Ecto neural progenitor cell (in vitro differentiated cells): ENCODE results near the gene SPPL2C.
"Not testable (repeated sequence)": the region's sequence is repeated elsewhere in the genome, so short reads cannot be mapped to it uniquely, and the experiment has no call there.

Experiments used
- DNase-seq: peaks from one replicate; pipeline ENCODE4 v3.0.0-alpha.2; 2018; ENCODE audit warnings: low spot score

The SPPL2C gene

DNA sequence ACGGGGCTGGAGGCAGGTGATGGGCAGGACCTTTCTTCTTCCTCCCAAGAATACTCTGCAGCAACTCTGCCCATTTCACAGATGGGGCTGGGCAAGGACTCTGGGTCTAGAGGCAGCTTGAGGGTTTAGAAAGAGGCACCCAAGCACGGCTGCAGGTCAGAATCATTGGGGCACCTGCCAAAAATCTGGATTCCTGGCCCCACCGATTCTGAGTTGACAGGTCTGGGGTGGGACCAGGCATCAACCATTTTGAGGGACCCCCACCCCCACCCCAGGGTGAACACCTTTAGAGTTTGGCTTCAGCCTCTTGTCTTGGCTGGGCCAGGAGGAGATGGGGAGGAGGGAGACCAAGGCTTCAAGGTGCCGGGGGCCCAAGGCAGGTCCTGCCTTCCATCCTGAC is 5.3 kb downstream of the SPPL2C start:
- no peak for DNase-seq

DNA sequence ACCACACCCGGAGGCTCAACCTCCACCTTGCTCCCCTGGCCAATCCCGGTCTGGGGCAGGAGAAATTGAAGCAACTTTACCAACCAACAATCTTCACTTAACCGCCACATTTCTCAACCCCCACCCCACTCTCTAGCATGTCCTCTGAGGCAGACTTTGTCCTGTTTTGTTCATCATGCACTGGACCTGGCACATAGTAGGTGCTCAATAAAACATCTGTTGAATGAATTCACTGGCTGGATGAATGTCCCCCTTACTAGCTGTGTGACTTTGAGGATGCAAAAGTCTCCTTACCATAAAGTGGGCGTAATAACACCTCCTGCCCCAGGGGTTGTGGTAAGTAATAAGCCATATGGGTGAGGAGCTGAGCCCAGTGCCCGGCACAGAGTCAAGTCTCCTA is 5.8 kb downstream of the SPPL2C start:
- no peak for DNase-seq

DNA sequence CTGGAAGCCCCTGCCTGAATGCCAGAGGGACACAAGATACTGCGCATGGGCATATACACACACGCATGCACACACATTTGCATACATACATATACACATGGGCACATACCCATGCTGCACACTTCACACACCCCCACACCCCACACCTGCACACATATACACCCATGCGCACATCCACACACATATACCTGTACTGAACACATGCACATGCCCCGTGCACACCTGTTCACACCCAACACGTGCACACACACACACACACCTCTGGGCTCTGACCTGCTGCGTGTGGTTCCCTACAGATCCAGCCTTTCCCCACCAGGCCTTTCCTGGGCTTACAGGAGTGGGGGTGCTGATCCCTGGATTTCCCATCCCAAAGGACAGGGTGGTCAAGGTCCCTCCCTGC is 6.3 kb downstream of the SPPL2C start:
- no peak for DNase-seq

DNA sequence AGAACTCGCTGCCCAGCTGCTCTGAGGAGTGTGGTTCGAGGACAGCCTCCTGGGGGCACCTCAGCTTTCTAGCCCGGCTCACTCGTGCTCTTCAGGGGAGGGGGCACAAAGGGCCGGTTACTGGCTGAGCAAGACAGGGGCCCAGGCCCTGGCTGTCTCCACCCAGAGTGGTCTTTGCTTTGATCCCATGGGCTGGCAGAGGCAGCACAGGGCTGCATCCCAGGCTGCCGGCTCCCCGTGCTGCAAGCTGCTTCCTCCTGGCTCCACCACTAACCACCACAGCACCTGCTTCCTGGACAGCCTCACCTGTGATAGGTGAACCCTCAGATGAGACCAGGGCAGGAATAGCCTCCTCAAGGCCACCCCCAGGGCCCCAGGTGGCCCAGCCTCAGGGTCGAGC is 6.8 kb downstream of the SPPL2C start:
- DNase-seq: no peak

DNA sequence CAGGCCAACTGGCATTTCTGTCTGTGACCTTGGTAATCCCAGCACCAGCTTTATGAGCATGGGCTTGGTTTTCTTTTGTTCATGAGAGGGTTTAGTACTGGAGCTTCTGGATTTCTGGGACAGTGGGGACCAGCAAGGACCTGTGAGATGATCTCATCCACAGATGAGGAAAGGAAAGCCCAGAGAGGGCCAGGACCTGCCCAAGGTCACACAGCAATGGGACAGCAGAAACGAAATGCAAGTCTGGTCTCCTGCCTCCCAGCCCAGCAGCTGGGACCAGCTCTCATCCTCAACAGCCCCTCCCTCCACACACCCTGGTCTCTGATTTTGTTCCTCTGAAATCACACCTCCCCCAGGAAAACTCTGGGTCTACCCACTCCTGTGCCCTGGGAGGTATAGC is 7.2 kb downstream of the SPPL2C start:
- DNase-seq: no peak

DNA sequence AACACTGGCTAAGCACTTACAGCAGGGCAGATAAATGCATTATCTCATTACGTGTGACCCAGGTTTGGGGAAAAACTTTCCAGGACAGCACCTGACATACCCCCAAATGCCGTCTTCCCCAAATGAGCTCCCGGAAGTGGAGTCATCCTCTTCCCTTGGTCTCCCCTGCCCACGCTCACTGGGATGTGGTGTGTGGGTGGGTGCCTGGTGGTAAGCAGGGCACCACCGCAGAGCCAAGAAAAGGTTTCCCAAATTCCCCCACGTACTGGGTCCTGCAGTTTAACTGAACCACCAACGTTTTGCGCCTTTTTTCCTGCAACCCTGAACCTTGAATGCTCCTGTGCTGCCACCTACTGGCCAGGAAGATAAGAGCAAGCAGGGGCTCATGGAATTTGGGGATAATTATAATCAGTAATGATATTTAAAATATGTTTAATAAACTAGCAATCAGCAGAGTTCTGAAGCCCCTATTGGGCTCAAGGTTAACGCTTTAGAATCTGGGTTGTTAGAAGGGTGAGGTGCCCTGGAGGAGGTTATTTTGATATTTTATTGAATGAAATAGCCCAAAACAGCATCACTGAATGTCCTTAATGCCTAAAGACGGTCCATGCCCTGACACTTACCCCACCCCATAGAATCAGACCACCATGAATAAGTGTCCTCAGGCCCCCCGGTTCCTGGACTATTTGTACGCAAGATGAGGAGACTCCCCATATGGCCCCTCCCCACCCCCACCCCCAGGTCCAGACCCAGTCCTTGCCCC is 8.0 kb downstream of the SPPL2C start:
- peak; percentile 83 for DNase-seq

DNA sequence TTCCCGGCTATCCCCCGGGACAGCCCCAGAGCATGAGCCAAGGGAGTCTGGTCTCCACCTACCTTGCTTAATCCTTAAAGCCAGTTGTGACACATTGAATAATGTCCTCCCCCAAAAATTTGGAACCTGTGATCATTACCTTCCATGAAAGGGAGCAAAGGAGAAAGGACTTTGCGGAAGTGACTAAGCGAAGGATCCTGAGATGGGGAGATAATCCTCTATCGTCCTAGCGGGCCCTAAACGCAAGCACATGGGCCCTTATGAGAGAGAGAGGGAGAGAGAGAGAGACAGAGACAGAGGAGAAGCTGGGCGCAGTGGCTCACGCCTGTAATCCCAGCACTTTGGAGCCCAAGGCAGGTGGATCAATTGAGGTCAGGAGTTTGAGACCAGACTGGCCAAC is 9.5 kb downstream of the SPPL2C start:
- DNase-seq: no peak

DNA sequence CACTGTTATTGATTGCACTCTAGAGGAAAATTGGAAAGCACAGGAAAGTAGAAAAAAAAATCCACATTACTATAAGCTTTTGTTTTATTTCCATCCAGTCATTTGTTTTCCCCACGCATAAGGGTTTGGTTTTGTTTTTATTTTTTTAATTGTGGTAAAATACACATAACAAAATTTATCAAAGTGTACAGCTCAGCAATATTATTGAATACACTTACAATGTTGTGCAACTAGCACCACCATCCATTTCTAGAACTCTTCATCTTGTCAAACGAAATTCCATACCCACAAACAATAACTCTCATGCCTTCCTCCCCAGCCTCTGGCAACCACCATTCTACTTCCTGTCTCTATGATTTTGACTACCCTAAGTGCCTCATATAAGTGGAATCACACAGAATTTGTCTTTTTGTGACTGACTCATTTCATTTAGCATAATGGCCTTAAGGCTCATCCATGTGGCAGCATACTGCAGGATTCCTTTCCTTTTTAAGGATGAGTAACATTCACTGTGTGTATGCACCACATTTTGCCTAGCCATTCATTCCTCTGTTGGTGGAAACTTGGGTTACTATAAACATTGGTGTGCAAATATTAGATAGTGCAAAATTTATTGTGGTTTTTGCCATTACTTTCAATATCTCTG is 11.1 kb downstream of the SPPL2C start:
- DNase-seq: no peak

DNA sequence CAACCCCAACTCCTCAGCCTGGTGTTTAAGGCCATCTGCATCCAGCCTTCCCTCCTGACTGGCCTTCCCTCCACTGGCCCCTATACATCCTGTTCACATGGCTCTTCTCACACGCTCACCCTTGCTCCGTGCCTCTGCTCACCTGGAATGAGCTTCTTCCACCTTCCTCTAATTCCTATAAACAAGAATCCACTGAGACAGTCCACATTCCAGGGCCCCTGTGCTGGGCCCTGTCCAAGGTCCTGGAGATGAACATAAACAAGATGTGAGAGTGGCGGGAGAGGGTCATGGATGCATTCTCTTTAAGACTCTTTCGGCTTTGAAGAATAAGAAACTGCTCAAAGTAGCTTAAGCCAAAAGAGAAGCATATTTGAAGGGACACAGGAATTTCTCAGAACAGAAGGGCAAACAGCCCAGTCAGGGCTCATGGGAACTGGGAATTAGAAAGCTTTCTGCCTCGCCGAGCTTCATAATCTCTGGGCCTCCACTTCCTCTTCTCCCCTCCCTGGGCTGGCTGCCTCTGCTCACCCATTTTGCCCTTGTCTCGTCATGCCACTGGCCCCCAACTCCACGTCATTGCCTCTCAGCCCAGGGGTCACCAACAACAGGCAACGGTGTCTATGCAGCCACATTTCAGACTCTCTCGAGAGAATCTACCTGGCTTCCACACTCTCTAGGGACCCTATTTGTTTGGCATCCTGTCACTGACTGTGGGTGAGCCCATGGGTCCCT is 13.5 kb downstream of the SPPL2C start:
- DNase-seq: peak; percentile 79

DNA sequence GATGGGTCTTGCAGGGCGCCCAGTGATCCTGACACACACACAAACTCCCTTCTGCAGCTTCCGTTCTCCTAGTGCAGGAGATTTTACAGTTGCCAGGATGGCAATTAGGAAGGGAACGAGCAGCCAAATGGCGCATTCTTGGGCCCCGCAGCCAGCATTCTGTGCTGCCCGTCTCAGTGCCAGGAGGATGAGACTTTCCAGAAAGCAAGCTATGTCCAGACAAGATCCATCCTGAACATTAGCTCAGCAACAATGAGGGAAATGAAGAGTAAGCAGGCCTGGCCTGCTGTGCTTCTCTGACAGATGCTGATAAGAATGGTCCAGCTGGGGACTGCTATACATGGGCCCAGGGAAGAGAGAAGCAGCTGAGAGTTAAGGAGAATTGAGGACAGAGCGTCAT is 16.5 kb downstream of the SPPL2C start:
- DNase-seq: no peak

DNA sequence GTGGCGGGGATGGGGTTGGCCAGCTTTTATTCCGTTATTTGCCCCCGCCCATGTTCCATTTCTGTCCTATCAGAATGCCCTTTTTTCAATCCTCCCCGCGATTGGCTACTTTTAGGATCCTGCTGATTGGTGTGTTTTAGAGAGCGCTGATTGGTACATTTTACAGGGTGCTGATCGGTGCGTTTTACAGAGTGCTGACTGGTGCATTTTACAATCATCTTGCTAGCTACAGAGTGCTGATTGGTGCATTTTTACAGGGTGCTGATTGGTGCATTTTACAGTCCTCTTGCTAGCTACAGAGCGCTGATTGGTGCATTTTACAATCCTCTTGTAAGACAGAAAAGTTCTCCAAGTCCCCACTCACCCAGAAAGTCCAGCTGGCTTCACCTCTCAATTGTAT is 17.4 kb downstream of the SPPL2C start:
- DNase-seq: not testable (repeated sequence)

DNA sequence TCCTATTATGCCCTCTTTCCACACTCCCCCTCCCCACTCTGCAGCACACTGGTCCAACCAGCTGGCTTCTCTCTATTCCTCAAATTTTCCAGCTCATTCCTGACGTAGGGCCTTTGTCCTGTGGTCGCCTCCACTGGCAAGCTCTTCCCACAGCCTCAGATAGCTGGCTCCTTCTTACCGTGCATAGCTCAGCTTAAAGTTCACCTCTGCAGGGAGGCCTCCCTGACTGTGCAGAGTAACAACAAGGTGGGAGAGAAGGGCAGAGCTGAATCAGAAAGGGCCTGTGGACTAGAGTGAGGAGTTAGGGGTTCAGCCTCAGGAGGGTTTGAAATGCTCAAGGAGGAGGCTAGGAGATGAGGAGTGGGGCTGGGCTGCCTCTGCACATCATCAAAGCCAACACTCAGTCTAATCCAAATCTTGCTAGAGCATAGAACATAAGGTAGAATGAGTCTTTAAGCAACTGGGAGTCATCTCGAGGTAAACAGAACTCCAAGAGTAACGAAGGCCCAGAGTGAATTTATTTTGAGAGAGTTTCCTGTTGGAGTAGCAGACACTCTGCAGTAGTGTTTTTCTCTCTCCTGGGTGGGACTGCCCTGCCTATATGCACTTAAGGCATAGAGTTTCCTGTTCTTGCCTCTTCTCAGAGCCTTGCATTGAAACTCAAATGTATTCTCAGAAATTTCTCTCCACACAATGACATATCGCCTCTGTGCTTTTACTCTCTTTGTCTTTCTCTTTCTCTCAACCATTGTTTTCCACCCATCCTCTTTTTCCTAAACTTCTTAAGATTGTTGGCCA is 19.4 kb downstream of the SPPL2C start:
- no peak for DNase-seq

DNA sequence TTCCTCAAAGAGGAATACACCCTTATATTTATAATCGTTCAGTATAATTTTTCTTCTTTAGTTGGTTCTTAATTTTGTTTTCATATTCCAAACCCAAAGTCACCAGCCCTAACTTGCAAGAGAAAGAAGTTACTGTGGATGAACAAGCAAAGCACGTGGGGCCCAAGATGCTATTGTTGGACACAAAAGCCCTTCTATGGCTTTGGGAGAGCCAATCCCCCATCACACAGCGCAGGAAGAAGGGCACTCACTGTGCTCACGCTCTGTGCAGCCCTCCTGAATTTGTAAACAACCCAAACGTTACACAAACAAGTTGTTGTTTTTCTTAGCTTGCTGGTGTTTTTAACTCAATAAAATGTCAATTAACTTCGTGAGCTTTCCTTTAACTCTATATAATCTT is 22.5 kb downstream of the SPPL2C start:
- DNase-seq: no peak

DNA sequence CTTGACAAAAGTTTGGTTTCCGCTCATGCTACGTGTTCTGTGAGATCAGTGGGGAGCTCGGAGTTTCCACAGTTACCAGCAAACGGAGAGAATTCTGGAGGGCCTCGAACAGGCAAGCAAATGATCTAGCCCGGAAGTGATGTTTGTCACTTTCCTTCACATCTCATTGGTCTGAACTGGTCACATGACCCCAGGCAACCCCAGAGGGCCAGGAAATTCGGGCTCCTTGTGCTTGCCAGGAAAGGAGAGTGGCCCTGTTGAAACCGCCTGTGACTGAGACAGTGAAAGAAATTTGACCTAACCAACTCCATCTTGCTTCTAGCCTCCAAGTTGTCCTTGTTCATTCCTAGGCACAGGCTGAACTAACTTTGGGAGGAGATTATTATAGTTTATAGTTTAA is 23.0 kb downstream of the SPPL2C start:
- no peak for DNase-seq

DNA sequence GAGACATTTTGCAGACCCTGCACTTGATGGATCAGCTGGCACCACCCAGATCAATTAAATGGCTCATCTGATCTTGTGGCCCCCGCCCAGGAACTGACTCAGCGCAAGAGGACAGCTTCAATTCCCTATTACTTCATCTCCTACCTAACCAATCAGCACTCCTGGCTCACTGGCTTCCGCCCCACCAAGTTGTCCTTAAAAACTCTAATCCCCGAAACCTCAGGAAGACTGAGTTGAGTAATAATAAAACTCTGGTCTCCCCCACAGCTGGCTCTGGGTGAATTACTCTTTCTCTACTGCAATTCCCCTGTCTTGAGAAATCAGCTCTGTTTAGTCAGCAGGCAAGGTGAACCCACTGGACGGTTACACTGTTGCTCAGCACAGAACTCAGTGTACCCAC is 23.6 kb downstream of the SPPL2C start:
- no peak for DNase-seq

DNA sequence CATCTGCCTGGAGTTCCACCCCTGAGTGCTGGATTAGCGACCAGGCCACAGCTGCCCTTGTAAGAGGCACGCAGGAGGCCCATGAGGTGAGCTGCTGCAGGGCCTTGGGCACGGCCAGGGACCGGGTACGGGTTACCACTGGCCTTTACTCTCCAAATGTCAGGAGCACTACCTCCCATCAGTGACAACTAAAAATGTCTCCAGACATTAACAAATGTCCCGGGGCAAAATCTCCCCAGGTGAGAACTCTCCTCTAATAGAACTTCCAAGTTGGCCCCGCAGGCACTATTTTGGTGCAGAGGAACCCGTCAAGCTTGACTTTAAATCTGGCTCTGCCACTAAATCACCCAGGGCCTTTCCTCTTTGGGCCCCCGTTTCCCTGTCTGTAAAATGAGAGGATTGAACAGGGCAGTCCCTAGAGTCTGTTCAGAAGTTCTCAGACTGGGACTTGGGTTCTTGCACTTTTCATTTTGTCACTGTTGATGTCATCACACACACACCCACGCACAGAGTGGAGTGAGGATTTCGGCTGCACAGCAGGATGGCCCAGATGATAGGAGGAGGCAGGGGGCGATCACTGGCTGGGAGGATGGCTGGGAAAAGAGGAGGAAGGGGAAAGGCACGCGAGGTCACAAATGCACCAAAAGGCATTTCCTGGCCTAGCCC is 25.1 kb downstream of the SPPL2C start:
- DNase-seq: no peak

DNA sequence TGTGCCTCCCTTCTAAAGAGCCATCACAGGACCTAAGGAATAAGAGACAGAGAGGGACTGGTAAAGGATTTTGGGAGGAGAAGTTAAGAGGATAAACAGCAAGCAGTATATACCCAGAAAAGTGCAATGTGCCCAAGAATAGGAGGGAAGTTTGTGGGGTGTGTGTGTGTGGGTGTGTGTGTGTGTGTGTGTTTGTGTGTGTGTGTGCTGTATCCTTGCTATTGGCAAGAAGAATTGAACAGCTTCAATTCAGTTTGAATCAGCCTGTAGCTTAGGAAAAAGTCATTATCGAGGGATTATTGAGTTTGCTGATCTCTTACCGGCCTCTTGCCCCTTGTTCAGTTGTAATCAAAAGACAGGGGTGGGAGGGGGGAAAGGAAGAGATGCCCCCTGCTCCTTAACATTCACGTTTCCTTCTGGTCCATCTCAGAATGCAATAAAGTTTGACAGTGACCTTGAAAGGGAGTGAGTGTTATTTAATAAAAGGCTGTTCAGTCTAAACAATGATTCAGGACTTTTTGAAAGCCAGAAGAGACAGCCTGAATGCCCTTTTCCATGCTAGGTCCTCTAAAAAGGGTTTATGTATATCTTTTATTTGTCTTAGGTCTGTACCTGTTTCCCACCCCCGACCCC is 25.8 kb downstream of the SPPL2C start:
- DNase-seq: no peak

DNA sequence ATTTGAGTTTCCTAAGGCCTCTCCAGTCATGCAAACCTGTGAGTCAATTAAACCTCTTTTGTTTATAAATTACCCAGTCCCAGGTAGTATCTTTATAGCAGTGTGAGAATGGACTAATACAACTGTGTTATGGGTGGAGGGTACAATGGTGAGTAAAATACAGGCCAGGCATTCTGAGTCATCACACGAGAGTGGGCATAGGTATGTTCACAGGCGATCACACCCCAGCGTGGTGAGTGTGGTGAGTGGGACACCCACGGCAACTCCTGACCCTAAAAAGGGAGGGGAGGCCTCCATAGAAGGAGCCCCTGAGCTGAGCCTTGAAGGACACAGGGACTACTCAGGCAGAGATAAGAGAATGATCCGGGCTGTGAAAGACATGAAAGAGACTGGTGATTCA is 27.0 kb downstream of the SPPL2C start:
- DNase-seq: no peak

DNA sequence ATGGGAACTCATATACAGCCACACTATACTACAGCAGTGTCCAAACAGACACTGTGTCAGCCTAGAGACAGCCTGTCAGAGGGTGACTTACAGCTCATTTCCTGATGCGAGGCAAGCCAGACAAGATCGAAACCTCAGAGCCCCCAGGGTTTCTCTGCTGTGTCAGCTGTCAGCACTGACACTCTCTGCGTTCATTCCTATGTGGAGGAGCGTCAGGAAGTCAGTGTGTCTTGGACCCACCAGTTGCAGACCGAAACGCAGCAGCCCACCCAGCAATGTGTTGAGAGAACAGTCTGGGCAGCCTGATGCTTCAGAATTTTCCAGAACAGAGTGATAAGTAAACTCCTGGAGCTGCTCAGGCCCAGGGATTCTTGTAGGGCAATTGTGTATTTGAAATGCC is 29.0 kb downstream of the SPPL2C start:
- no peak for DNase-seq

DNA sequence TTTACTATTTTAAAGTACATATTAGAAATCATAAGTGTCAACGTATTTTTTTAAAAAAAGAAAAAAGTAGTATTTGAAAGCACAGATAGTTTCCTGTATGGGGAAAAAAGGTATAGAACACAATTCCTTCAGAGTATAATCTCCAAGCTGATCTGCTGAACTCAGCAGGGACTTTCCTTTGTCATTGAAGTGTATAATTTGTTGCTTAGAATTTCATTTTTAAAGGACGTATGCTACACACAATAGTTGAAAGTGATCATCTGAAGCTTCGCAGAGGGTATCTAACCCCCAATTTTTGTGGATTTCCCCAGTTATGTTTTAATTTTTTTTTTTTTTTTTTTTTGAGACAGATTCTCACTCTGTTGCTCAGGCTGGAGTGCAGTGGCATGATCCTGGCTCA is 29.5 kb downstream of the SPPL2C start:
- no peak for DNase-seq

DNA sequence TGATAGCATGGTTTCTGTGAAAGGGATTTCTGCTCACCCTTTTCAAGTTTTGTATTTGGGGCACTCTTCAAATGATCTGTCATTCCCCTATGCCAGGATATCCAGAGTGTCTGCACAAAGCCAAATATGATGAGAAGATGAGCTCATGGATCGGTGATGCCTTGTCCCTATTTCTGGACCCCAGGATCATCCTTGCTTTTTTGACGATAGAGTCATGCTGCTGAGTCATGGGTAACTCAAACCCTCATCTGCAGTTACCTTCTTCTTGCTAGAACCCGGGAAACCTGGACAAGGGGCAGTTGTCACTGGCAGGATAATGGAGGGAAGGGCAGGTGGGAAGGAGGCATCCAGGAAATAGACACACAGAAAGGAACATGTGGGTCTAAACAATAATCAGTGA is 31.9 kb downstream of the SPPL2C start:
- DNase-seq: no peak

DNA sequence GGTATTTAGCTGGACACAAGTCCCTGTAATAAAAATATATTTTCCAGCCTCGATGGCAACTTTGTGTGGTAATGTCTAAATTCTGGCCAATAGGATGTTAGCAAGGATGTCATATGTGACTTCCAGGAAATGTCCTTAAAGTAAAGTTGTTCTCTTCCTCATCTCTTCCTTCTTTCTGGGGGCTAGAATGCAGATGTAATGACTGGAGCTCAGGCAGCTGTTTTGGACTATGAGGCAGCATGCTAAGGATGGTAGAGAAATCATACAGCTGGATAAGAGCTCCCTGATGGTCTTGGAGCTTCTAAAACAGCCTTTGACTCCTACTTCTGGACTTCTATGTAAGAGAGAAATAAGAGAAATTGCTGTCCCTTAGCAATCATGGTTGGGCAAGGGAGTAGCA is 32.8 kb downstream of the SPPL2C start:
- DNase-seq: no peak
